Endodermal cell (in vitro differentiated cells): ENCODE results near the gene MIX23. TPM values are rescaled to one million over a fixed set of nuclear protein-coding genes. Genes with fewer than 3 reads are reported as not detected.

Experiments used
- DNase-seq: peaks from one replicate; pipeline ENCODE4 v3.0.0-alpha.2; 2017
- H3K27ac ChIP-seq: 2 replicates; pipeline ENCODE4 v1.5.1; 2013; ENCODE audit warnings: mild to moderate bottlenecking, low read depth, low read length, moderate library complexity
- H3K27me3 ChIP-seq: 2 replicates; pipeline ENCODE4 v1.6.1; 2013; ENCODE audit warnings: mild to moderate bottlenecking, low read length, moderate library complexity; ENCODE audit not compliant: insufficient read depth, control insufficient read depth, poor library complexity, severe bottlenecking
- H3K36me3 ChIP-seq: 2 replicates; pipeline ENCODE4 v1.7.0; 2013; ENCODE audit warnings: mild to moderate bottlenecking, low read length, moderate library complexity; ENCODE audit not compliant: control insufficient read depth, insufficient read depth
- H3K4me1 ChIP-seq: one replicate; pipeline ENCODE4 v1.7.0; 2013; ENCODE audit warnings: low read length; ENCODE audit not compliant: control insufficient read depth, insufficient read depth
- H3K4me3 ChIP-seq: 2 replicates; pipeline ENCODE4 v1.5.1; 2013; ENCODE audit warnings: mild to moderate bottlenecking, low read length, moderate library complexity
- H3K9ac ChIP-seq: 2 replicates; pipeline ENCODE4 v1.6.1; 2013; ENCODE audit warnings: mild to moderate bottlenecking, low read length, moderate library complexity; ENCODE audit not compliant: poor library complexity, severe bottlenecking; ENCODE audit errors: extremely low read depth
- H3K9me3 ChIP-seq: 2 replicates; pipeline ENCODE4 v1.6.1; 2013; ENCODE audit warnings: mild to moderate bottlenecking, low read length, moderate library complexity; ENCODE audit not compliant: control insufficient read depth
- H3K27ac Mint-ChIP-seq: 2 replicates; pipeline ENCODE4 v1.8.0; 2020; ENCODE audit warnings: mixed read lengths
- H3K27me3 Mint-ChIP-seq: 2 replicates; pipeline ENCODE4 v1.8.0; 2021; ENCODE audit warnings: mild to moderate bottlenecking, mixed read lengths; ENCODE audit not compliant: insufficient read depth
- H3K36me3 Mint-ChIP-seq: 2 replicates; pipeline ENCODE4 v1.8.0; 2020; ENCODE audit warnings: low read depth, mixed read lengths
- H3K4me1 Mint-ChIP-seq: 2 replicates; pipeline ENCODE4 v1.8.0; 2020; ENCODE audit warnings: mixed read lengths
- H3K4me3 Mint-ChIP-seq: 2 replicates; pipeline ENCODE4 v1.8.0; 2020; ENCODE audit warnings: mild to moderate bottlenecking, moderate library complexity, mixed read lengths
- H3K9me3 Mint-ChIP-seq: 2 replicates; pipeline ENCODE4 v1.8.0; 2020; ENCODE audit warnings: mild to moderate bottlenecking, mixed read lengths
- WGBS, 2 experiments: methylation state at CpG; one replicate each; pipeline versions ENCODE4 v1.1.5 to v1.1.7; 2013; ENCODE audit warnings: missing lambda C conversion rate in 2 of 2, mixed read lengths in 1 of 2; ENCODE audit not compliant: insufficient coverage in 1 of 2, insufficient read length in 1 of 2; 5-methylcytosine and 5-hydroxymethylcytosine counted together
- long read RNA-seq, 4 experiments: library from polyadenylated mRNA in 2 of 4; library from RNA in 1 of 4; library from capped mRNA in 1 of 4; stranded (forward) in 3 of 4; unstranded in 1 of 4; transcript quantifications; one replicate each; pipeline ENCODE4 v2.0.0, GENCODE V29; 2020 to 2021; ENCODE audit warnings: inconsistent platforms in 1 of 4
- polyA plus RNA-seq, 2 experiments: library from polyadenylated mRNA; stranded (reverse); fragments of 50-300 nt; gene quantifications; one replicate each; pipeline ENCODE4 v1.2.3, GENCODE V29; 2013
- total RNA-seq, 2 donors: library from RNA; stranded (reverse); fragmentation: NEBNext Ultra II Directional in 1 of 2; extraction: Animal tissue kit (Norgen Biotek cat#: 25700) in 1 of 2; gene quantifications; 2 replicates in 1 of 2; 3 replicates in 1 of 2; pipeline ENCODE4 v1.2.1, GENCODE V29; 2021
- TF ChIP-seq, protein P1 (sequence below): fragments of 200-600 bp; sonication (generic); conservative IDR thresholded peaks from 2 replicates; pipeline ENCODE4 v1.5.0; 2021; ENCODE audit warnings: antibody characterized with exemption, mild to moderate bottlenecking

The MIX23 gene
- total RNA-seq = 10 to 100 TPM; 54.1 to 62.6 TPM
- polyA plus RNA-seq (2013, experiment 1 of 2) = 52.7 TPM
- 48.9 TPM for polyA plus RNA-seq (2013, experiment 2 of 2)
- long read RNA-seq, experiment 1, transcript CCDC58-201 (5 exons, 720 nt) = major isoform, 13 of 25 reads
- long read RNA-seq, experiment 1, partial matches to known transcripts = 8 of 25 reads
- long read RNA-seq, experiment 1, other reads (novel, unspliced or antisense) = 4 of 25 reads
- long read RNA-seq, experiment 2, transcript CCDC58-201 (5 exons, 720 nt) = major isoform, 41 of 49 reads
- long read RNA-seq, experiment 2, partial matches to known transcripts = 0 of 49 reads
- long read RNA-seq, experiment 2, other reads (novel, unspliced or antisense) = 3 of 49 reads
- long read RNA-seq, experiment 3, transcript CCDC58-201 (5 exons, 720 nt) = major isoform, 14 of 17 reads
- long read RNA-seq, experiment 3, partial matches to known transcripts = 0 of 17 reads
- long read RNA-seq, experiment 3, other reads (novel, unspliced or antisense) = 1 of 17 reads
- long read RNA-seq, experiment 4, partial matches to known transcripts = 0 of 5 reads
- long read RNA-seq, experiment 4, other reads (novel, unspliced or antisense) = 3 of 5 reads

DNA sequence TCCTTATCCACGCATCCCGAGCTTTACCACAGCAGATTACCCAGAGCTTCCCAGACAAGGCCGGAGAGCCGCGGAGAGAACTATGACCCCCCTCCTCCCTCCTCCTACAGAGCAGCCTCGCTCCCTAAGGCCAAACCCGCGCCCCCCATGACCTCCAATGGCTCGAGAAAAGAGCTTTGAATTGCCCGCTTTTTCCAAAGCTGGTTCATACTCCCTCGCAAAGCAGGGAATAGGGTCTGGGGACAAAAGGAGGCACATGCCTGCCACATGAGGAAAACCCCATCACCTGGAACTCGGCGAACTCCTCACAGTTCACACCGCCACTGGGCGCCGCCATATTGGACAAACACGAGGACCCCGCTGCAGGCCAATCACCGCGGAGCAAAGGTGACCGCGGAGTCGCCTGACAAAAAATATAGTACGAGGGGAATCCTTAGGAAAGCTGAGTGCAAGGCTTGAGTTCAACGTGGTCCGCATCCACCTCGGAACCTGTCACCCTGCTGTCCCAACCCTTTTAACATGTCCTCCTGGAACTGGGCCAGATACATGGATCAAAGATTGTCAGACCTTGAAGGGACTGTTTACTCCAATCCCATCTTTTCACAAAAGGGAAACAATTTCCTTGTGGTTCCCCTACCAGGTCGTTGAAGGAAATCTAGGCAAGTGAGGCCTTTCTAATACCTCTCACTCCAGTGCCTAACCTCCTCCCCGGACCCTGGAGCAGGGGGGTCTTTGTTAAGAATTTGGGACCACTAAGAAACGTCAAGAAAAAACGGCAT lies at the start of gene MIX23:
TSS of gene MIX23 (minus strand) at position 344 of the 779 bp plus-strand sequence. CDS start at position 337, 7 bp downstream.
- peak within 1 kb of the TSS; percentile 98 for H3K27ac Mint-ChIP-seq
- H3K9me3 ChIP-seq = no peaks in the 10 kb centered on the region
- peaks cover 10% of the 10 kb centered on the region for H3K36me3 Mint-ChIP-seq
- H3K4me1 ChIP-seq = no peaks in the 10 kb centered on the region
- no peaks in the 10 kb centered on the region for H3K36me3 ChIP-seq
- H3K4me3 ChIP-seq = peak within 1 kb of the TSS; percentile 93
- WGBS, 2 experiments = 2 to 9% methylated on average over 7 to 31 of the region's 31 CpGs
- DNase-seq = peak; percentile 97
- TF ChIP-seq, protein P1, sequence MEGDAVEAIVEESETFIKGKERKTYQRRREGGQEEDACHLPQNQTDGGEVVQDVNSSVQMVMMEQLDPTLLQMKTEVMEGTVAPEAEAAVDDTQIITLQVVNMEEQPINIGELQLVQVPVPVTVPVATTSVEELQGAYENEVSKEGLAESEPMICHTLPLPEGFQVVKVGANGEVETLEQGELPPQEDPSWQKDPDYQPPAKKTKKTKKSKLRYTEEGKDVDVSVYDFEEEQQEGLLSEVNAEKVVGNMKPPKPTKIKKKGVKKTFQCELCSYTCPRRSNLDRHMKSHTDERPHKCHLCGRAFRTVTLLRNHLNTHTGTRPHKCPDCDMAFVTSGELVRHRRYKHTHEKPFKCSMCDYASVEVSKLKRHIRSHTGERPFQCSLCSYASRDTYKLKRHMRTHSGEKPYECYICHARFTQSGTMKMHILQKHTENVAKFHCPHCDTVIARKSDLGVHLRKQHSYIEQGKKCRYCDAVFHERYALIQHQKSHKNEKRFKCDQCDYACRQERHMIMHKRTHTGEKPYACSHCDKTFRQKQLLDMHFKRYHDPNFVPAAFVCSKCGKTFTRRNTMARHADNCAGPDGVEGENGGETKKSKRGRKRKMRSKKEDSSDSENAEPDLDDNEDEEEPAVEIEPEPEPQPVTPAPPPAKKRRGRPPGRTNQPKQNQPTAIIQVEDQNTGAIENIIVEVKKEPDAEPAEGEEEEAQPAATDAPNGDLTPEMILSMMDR = no peak
- peak within 1 kb of the TSS; percentile 59 for H3K9ac ChIP-seq
- H3K27me3 Mint-ChIP-seq = no peaks in the 10 kb centered on the region
- no peaks in the 10 kb centered on the region for H3K27me3 ChIP-seq
- H3K4me3 Mint-ChIP-seq = peak within 1 kb of the TSS; percentile 90
- H3K4me1 Mint-ChIP-seq = peaks cover 14% of the 10 kb centered on the region
- H3K27ac ChIP-seq = peak within 1 kb of the TSS; percentile 59
- no peaks in the 10 kb centered on the region for H3K9me3 Mint-ChIP-seq

DNA sequence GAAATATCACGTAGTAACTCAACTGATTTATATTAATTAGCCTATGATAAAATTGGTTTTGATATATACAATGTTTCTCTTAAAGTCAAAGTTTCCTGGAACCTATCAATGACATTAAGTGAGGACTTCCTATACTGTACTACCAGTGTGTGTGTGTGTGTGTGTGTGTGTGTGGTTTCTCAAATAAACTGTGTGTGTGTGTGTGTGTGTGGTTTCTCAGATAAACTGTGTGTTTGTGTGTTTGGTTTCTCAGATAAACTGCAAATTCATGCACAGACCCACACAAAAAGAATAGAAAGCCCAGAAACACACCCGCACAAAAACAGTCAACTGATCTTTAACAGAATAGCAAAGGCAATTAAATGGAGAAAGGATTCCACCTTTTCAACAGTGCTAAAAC lies 47.3 kb upstream of the MIX23 start:
- Histone ChIP-seq H3K9me3 (peaks cover 3% of the 10 kb centered on the region), H3K27ac (no peak overlapping the region), H3K9ac (no peak overlapping the region), H3K27me3 (no peaks in the 10 kb centered on the region), H3K4me1 (no peaks in the 10 kb centered on the region), H3K36me3 (peaks cover 92% of the 10 kb centered on the region), H3K4me3 (no peak overlapping the region)
- 100% methylated on average over 1 of the region's 2 CpGs; no CpG with 5 or more reads in 1 of the 2 experiments for WGBS, 2 experiments
- Mint-ChIP-seq H3K27ac (no peak overlapping the region), H3K9me3 (peaks cover 3% of the 10 kb centered on the region), H3K36me3 (peaks cover 77% of the 10 kb centered on the region), H3K4me1 (no peaks in the 10 kb centered on the region), H3K4me3 (no peak overlapping the region), H3K27me3 (no peaks in the 10 kb centered on the region)
- TF ChIP-seq, protein P1 = no peak
- no peak for DNase-seq

DNA sequence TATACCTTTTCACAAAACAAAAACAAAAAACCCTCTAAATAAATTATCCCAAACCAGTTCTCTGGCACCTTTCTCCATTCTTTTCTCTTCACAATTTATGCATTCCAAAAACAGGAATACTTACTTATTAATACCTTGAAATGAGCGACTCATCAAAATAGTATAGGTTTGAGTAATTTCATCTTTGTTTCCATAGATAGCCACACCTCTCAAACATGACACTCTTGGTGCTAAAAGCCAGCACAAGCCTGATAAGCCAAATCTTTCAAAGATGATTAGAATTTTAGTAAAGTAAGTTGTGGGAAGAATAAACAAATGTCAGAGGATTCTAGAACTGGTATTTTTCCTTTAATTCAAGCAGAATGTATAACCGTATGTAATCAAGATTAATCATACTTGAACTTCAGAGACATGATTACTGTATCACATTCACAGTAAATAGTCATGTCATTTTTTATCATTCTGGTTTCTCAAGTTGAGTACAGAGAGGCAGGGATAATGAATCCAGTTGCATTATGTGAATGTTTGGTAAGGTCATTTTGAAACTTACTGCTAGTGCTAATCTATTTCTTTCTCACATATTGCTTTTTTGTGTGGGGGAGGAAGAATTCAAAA lies 44.9 kb upstream of the MIX23 start:
- Histone ChIP-seq H3K4me3 (no peak overlapping the region), H3K4me1 (no peaks in the 10 kb centered on the region), H3K27me3 (no peaks in the 10 kb centered on the region), H3K9me3 (no peaks in the 10 kb centered on the region), H3K36me3 (peaks cover 94% of the 10 kb centered on the region), H3K27ac (no peak overlapping the region), H3K9ac (no peak overlapping the region)
- Mint-ChIP-seq H3K4me1 (no peaks in the 10 kb centered on the region), H3K9me3 (no peaks in the 10 kb centered on the region), H3K27ac (no peak overlapping the region), H3K27me3 (no peaks in the 10 kb centered on the region), H3K36me3 (peaks cover 73% of the 10 kb centered on the region), H3K4me3 (no peak overlapping the region)
- 97% methylated on average over 2 of the region's 2 CpGs; no CpG with 5 or more reads in 1 of the 2 experiments for WGBS, 2 experiments
- TF ChIP-seq, protein P1 = no peak
- DNase-seq = no peak
